Measurements from ENCODE around the gene DCAF5.

DCAF5 gene

DNA sequence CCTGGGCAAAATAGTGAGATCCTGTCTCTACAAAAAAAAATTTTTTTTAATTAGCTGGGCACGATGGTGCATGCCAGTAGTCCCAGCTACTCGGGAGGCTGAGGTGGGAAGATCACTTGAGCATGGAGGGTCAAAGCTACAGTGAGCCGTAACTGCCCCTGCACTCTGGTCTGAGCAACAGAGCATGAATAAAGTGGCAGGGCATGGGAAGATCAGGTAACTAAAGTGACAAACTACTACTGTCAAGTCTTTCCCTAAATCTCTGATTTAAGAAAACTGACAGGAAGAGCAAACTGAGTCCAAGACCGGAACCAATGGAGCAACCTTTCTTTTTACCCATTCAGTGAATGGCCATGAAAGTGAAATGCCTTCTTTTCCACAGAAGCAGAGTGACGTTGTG, 10.8 kb downstream of the DCAF5 start:
- no peak for DNase-seq (ENCODE audit: low spot score)
- in situ Hi-C loops (cut with MboI; ENCODE audit: low sequenced_read_pairs, unreplicated experiment), result no loop called here
- no peak for TF ChIP-seq CTCF (IDR thresholded peaks at IDR 0.05; ENCODE audit: borderline replicate concordance, control extremely low read depth, extremely low read depth, insufficient read depth, missing control alignments)

DNA sequence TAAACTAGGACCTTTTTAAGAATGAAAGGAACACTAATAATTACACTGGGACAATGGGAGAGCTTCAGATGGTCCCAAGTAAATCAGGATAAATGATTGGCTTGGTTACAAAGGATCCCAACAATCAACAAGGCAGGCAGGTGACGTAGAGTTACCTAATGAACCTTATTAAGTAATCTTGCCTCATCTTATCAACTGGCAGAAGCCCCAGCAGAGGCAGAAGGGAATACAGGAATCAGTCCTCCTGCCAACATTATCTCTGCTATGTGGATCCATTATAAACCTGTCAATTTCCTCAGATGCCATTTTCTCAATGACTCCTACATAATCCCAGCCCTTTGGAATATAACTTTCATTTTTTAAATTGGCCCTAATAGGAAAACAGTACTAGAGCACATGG, 11.4 kb downstream of the DCAF5 start:
- TF ChIP-seq CTCF (IDR thresholded peaks at IDR 0.05; ENCODE audit: borderline replicate concordance, control extremely low read depth, extremely low read depth, insufficient read depth, missing control alignments), result no peak
- DNase-seq (ENCODE audit: low spot score), result no peak
- in situ Hi-C loops (cut with MboI; ENCODE audit: low sequenced_read_pairs, unreplicated experiment), result no loop called here

DNA sequence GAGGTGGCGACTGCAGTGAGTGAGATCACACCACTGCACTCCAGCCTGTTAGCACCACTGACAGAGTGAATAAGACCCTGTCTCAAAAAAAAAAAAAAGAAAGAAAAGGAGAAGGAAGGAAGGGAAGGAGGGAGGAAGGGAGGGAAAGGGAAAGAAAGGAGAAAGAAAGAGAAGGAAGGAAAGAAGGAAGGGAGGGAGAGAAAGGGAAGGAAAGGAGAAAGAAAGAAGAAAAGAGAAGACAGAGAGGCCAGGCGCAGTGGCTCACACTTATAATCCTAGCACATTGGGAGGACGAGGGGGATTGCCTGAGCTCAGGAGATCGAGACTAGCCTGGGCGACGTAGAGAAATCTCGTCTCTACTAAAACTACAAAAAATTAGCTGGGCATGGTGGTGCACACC, 13.2 kb downstream of the DCAF5 start:
- no peak for TF ChIP-seq CTCF (IDR thresholded peaks at IDR 0.05; ENCODE audit: borderline replicate concordance, control extremely low read depth, extremely low read depth, insufficient read depth, missing control alignments)
- in situ Hi-C loops (cut with MboI; ENCODE audit: low sequenced_read_pairs, unreplicated experiment), result no loop called here
- no peak for DNase-seq (ENCODE audit: low spot score)

DNA sequence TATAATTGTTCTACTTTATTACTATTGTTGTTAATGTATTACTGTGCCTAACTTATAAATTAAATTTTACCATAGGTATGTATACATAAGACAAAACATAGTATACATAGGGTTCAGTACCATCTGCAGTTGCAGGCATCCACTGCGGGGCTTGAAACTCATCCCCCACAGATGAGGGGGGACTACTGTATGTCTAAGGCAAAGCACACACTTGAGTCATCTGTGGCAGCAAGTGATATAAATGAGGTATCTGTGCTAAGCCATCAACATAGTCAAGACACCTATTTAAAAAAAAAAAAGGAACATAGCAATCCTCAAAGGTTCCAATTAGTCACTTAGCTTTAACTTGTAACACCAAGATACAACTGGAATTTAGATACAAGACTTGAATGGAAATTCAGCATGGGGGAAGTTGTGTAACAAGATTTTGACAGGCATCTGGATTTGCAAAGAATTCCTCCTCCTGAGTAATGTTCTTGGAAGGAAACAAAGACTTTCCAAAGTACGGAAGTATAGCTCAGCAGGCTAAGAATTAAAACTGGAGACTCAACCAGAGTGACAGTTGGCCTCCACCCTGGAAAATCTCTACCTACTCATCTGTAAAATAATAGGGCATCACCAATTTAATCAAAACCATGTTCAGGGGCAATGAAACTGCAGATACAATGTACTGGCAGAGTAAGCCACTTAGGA, 14.9 kb downstream of the DCAF5 start:
- TF ChIP-seq CTCF (IDR thresholded peaks at IDR 0.05; ENCODE audit: borderline replicate concordance, control extremely low read depth, extremely low read depth, insufficient read depth, missing control alignments), result no peak
- in situ Hi-C loops (cut with MboI; ENCODE audit: low sequenced_read_pairs, unreplicated experiment), result no loop called here
- no peak for DNase-seq (ENCODE audit: low spot score)

DNA sequence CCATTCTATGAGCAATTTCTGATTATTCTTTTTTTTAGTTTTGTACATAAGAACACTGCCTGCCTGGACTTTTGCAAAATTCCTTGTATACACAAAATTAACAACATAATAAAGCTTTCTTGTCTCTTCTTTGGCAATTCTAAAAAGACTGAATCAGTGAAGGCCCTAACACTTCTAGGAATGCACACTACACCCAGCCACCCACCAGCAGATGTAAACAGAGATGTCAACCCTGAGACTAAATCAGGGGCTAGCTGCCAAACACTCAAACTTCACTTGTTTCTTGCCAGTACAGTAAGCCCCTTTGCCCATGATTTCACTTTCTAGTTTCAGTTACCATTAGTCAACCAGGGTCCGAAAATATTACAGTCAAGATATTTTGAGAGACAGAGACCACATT, 15.5 kb downstream of the DCAF5 start:
- in situ Hi-C loops (cut with MboI; ENCODE audit: low sequenced_read_pairs, unreplicated experiment), result no loop called here
- no peak for DNase-seq (ENCODE audit: low spot score)
- no peak for TF ChIP-seq CTCF (IDR thresholded peaks at IDR 0.05; ENCODE audit: borderline replicate concordance, control extremely low read depth, extremely low read depth, insufficient read depth, missing control alignments)

DNA sequence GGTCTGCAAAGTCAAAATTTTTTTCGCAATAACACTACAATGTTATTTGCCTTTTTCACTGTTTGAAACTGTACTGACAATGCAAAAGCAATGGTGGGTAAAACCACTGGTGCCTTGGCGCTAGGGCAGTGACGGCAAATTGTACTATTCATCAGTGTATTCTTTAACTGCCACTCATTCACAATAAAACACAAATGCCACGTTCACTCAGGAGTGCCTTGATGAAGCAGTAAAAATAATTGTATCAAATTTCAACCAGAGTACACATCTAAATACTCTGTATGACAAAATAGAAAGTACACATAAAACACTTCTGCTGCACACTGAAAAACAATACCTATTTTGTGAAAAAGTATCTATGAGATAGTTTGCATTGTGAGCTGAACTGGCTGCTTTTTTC, 17.8 kb downstream of the DCAF5 start:
- TF ChIP-seq CTCF (IDR thresholded peaks at IDR 0.05; ENCODE audit: borderline replicate concordance, control extremely low read depth, extremely low read depth, insufficient read depth, missing control alignments), result no peak
- in situ Hi-C loops (cut with MboI; ENCODE audit: low sequenced_read_pairs, unreplicated experiment), result no loop called here
- DNase-seq (ENCODE audit: low spot score), result no peak

Data from GM13976 (cell line).